Measurements from ENCODE around the gene CLOCK. TPM values are rescaled to one million over a fixed set of nuclear protein-coding genes. Genes with fewer than 3 reads are reported as not detected.
A peak's percentile ranks its signal among the peaks of the same experiment; 100 is the strongest.

CLOCK gene
- total RNA-seq, 1 experiment from 2014 or later = 14.9 TPM

- no peaks in the 10 kb centered on the region for H3K27me3 ChIP-seq (replicated peaks; ENCODE audit: insufficient read depth, low read depth, low read length, poor library complexity)
- peaks cover 5% of the 10 kb centered on the region for H3K4me1 ChIP-seq (ENCODE audit: insufficient read depth, low read length, poor library complexity, severe bottlenecking)
- DNase-seq (ENCODE audit: low spot score) = peak; percentile 28
- no peak overlapping the region for H3K4me3 ChIP-seq (ENCODE audit: low read depth, low read length, poor library complexity, severe bottlenecking)
- no peak overlapping the region for H3K27ac ChIP-seq (ENCODE audit: low read depth, low read length, poor library complexity, severe bottlenecking)
- ChIA-PET CTCF (no interaction called here), POLR2A (ENCODE audit: low non-redundant PET) (interaction anchor here (0.6 kb wide), 1 partner anchor 128 kb away, joined by 6 read pairs; no protein-coding TSS in a partner anchor)
- no TSS peak for BruUV-seq (replicated peaks)
- H3K9me3 ChIP-seq (ENCODE audit: low read depth, low read length, poor library complexity, severe bottlenecking) = no peaks in the 10 kb centered on the region
- TF ChIP-seq CTCF (conservative IDR thresholded peaks at IDR 0.05; ENCODE audit: low read depth, low read length) = 0 out of 2 replicates have a peak, but pooled peaks have one; percentile 15
- TF ChIP-seq EZH2 (IDR thresholded peaks at IDR 0.05; ENCODE audit: borderline replicate concordance, low read depth, low read length, poor library complexity, severe bottlenecking) = no peak
- H3K36me3 ChIP-seq (ENCODE audit: insufficient read depth, low read length, poor library complexity, severe bottlenecking) = no peaks in the 10 kb centered on the region
- intact Hi-C loops (cut with micrococcal nuclease; ENCODE audit: unreplicated experiment) = loop anchor here (10.0 kb wide), 1 partner anchor 321 kb away; no protein-coding TSS in a partner anchor
Measured at GRCh38 chr4:55543858-55544257, 2.9 kb downstream of the CLOCK start.

GRCh38 chr4:55540271-55540670 is 6.4 kb downstream of the CLOCK start:
- Histone ChIP-seq H3K4me1 (ENCODE audit: insufficient read depth, low read length, poor library complexity, severe bottlenecking) (peaks cover 5% of the 10 kb centered on the region), H3K4me3 (ENCODE audit: low read depth, low read length, poor library complexity, severe bottlenecking) (no peak overlapping the region), H3K9me3 (ENCODE audit: low read depth, low read length, poor library complexity, severe bottlenecking) (no peaks in the 10 kb centered on the region), H3K36me3 (ENCODE audit: insufficient read depth, low read length, poor library complexity, severe bottlenecking) (no peaks in the 10 kb centered on the region), H3K27me3 (replicated peaks; ENCODE audit: insufficient read depth, low read depth, low read length, poor library complexity) (no peaks in the 10 kb centered on the region), H3K27ac (ENCODE audit: low read depth, low read length, poor library complexity, severe bottlenecking) (no peak overlapping the region)
- TF ChIP-seq EZH2 (IDR thresholded peaks at IDR 0.05; ENCODE audit: borderline replicate concordance, low read depth, low read length, poor library complexity, severe bottlenecking) (no peak), CTCF (conservative IDR thresholded peaks at IDR 0.05; ENCODE audit: low read depth, low read length) (no peak)
- POLR2A ChIA-PET (ENCODE audit: low non-redundant PET) = no interaction called here
- CTCF ChIA-PET = no interaction called here
- no peak for DNase-seq (ENCODE audit: low spot score)
- intact Hi-C loops (cut with micrococcal nuclease; ENCODE audit: unreplicated experiment) = loop anchor here (10.0 kb wide), 1 partner anchor 325 kb away; no protein-coding TSS in a partner anchor
- BruUV-seq (replicated peaks) = no TSS peak

GRCh38 chr4:55539658-55540057 is 7.1 kb downstream of the CLOCK start:
- TF ChIP-seq EZH2 (IDR thresholded peaks at IDR 0.05; ENCODE audit: borderline replicate concordance, low read depth, low read length, poor library complexity, severe bottlenecking) = no peak
- TF ChIP-seq CTCF (conservative IDR thresholded peaks at IDR 0.05; ENCODE audit: low read depth, low read length) = no peak
- no peak overlapping the region for H3K4me3 ChIP-seq (ENCODE audit: low read depth, low read length, poor library complexity, severe bottlenecking)
- peaks cover 5% of the 10 kb centered on the region for H3K4me1 ChIP-seq (ENCODE audit: insufficient read depth, low read length, poor library complexity, severe bottlenecking)
- CTCF ChIA-PET = no interaction called here
- BruUV-seq (replicated peaks) = no TSS peak
- H3K36me3 ChIP-seq (ENCODE audit: insufficient read depth, low read length, poor library complexity, severe bottlenecking) = no peaks in the 10 kb centered on the region
- intact Hi-C loops (cut with micrococcal nuclease; ENCODE audit: unreplicated experiment) = loop anchor here (10.0 kb wide), 1 partner anchor 325 kb away; no protein-coding TSS in a partner anchor
- DNase-seq (ENCODE audit: low spot score) = no peak
- H3K27me3 ChIP-seq (replicated peaks; ENCODE audit: insufficient read depth, low read depth, low read length, poor library complexity) = no peaks in the 10 kb centered on the region
- H3K27ac ChIP-seq (ENCODE audit: low read depth, low read length, poor library complexity, severe bottlenecking) = no peak overlapping the region
- no peaks in the 10 kb centered on the region for H3K9me3 ChIP-seq (ENCODE audit: low read depth, low read length, poor library complexity, severe bottlenecking)
- POLR2A ChIA-PET (ENCODE audit: low non-redundant PET) = no interaction called here

Measured in A673 (cell line).